Fibroblast of villous mesenchyme (primary cell): Measurements from ENCODE around the gene RAD51B. TPM values are rescaled to one million over a fixed set of nuclear protein-coding genes. Genes with fewer than 3 reads are reported as not detected.

Experiments
- DNase-seq: peaks from one replicate; pipeline ENCODE4 v3.0.0-alpha.2; 2010; ENCODE audit warnings: low read depth
- H3K4me3 ChIP-seq: 2 replicates; pipeline ENCODE4 v1.5.1; 2011; ENCODE audit warnings: low read depth, mild to moderate bottlenecking, low read length
- total RNA-seq: library from RNA; depleted of rRNA; stranded (reverse); fragments of >200 nt; gene quantifications from 2 replicates; pipeline ENCODE4 v1.2.3, GENCODE V29; 2012
- TF ChIP-seq, protein P1 (sequence below): IDR thresholded peaks from 2 replicates; pipeline ENCODE4 v1.5.1; 2012; ENCODE audit warnings: low read depth, mild to moderate bottlenecking, low read length; ENCODE audit not compliant: insufficient read depth

The RAD51B gene
- total RNA-seq, 1 donor: 22.0 TPM

DNA sequence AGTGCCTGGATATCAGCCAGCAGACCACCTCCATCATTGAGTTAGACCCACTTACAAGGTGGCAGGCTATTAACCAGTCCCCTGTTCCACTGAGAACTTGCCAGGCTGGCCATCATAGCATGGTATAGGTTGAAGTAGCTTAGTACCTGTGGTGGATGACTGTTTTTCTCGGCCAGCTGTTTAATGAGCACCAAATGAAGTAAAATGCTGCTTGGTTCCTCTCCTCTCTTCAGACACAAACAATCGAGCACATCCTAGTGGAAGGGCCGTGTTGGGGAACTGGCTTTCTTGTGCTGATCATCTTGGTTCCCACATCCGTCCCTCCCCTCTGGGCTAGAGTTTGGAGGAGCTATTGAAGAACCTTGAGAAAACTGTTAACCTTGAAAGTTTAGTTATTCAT lies 486.2 kb downstream of the RAD51B start:
- TF ChIP-seq, protein P1, sequence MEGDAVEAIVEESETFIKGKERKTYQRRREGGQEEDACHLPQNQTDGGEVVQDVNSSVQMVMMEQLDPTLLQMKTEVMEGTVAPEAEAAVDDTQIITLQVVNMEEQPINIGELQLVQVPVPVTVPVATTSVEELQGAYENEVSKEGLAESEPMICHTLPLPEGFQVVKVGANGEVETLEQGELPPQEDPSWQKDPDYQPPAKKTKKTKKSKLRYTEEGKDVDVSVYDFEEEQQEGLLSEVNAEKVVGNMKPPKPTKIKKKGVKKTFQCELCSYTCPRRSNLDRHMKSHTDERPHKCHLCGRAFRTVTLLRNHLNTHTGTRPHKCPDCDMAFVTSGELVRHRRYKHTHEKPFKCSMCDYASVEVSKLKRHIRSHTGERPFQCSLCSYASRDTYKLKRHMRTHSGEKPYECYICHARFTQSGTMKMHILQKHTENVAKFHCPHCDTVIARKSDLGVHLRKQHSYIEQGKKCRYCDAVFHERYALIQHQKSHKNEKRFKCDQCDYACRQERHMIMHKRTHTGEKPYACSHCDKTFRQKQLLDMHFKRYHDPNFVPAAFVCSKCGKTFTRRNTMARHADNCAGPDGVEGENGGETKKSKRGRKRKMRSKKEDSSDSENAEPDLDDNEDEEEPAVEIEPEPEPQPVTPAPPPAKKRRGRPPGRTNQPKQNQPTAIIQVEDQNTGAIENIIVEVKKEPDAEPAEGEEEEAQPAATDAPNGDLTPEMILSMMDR: no peak
- no peak overlapping the region for H3K4me3 ChIP-seq
- no peak for DNase-seq

DNA sequence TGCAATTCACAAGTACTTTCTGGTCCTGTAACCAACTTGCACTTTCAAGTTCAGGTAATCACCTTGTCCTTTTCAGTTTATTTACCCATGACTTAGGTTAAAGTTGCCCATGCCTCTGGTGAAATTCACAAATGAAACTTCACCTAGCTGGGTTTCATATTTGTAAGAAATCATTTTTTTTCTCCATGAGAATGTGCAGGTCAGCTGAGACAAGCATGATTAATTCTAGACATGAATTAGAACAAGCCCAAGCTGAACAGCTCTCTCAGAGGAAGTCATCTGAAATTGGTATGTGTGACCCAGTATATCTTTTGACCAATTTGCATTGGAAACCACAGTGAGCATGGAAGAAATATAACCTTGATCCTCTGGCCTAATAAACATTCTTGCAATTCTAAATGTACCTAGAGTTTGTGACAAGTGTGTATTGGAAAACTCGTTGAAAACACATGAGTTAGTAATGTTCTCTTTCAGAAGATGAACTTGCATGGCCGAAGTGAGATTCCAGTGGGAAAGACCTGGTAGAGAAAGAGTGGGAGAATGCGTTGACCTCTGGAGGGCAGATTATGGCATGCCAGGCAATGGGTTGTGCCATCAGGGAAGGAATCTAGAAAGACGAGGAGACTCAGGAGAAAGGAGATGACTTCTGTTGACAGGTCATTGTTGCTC lies 486.8 kb downstream of the RAD51B start:
- no peak for DNase-seq
- TF ChIP-seq, protein P1: no peak

DNA sequence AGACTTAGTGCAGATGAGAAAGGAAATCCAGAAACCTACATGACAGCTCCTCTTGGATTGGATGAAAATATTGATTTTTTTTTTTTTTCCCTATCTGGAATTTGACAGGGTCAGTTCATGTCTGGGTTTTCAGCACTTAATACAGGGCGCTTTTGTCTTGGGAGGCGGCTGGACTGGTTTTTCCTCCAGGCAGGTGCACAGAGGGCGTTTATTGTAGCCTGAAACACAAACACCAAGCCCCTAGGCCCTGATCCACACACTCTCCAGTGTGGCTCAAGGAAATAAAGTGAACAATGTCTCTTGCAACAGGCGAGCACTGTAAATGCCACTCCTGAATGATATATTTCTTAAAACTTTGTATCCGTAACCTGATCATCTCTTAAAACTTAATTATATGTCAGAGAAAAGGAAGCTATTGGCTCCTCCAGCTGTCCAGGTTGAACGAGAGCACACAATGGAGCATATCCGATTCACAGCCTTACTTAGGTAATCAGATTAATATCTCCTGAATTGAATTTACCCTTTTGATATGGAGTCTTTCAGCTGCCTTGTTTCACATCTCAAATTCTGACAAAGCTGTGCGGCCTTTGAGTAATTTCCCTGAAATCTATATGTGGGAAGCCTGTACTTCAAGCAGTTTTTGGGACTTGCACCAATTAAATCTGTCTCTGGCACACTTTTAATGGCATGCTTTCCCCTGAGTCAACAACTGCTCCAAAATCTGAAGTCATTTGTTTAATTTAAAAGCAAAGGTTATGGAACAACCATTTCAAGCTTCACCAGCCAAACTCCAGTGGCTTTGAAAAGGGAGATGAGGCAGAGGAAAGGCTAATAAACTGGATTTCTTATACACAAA lies 487.6 kb downstream of the RAD51B start:
- no peak overlapping the region for H3K4me3 ChIP-seq
- DNase-seq: no peak
- TF ChIP-seq, protein P1: no peak

More for the DNA sequence above, 486.8 kb downstream of the RAD51B start:
- no peak overlapping the region for H3K4me3 ChIP-seq

DNA sequence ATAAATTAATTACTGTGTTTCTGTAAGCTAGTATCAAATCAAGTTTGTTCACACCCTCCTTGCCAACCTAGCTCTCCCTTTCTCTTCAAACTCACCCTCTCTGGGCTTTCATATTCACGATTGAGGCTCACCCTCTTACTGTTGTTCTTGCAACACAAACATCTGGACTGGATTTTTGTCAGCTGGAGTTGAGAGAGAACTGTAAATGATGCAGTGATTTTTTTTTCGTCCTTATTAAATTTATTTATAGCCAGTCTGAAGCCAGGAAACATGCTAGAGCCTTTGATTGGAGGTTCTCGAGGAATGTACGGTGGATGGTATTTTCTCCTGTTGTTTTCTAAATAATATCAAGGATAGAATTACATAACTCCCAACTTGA lies 488.2 kb downstream of the RAD51B start:
- peak; percentile 78 for DNase-seq
- TF ChIP-seq, protein P1: no peak
- no peak overlapping the region for H3K4me3 ChIP-seq

DNA sequence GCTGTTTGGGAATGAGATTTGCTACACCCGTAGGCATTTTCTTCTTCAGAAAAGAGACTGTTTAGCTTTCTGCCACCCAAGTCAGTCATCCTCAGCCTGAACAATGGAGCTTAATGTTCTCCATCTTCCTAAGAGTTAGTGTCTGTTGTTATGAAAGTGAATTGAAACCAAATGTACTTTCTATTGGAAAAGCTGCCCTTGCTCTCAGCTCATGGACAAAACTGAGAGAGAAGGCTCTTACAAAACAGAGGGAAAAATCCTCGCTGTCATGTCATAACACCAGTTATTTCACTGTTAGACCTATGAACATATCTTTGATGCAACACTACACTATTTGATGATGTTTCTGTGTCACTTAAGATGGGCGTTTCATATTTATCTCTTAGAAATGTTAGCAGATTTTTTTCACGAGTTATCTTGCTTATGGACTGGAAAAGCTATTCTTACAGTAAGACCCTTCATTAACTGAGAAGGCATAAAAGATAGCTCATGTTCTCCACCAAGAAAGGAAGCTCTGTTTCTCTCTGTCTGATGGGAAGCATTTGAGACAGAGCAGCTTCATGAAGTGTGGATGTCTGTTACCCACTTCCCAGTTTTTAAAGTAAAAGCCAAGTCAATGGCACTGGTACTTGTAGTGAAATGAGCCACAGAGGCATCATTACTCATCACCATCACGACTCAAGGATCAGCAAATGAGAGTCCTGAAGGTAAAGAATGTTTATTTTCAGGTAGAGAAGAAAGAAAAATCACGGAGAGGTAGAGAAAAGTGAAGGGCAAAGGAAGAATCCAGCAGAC lies 489.3 kb downstream of the RAD51B start:
- H3K4me3 ChIP-seq: no peak overlapping the region
- TF ChIP-seq, protein P1: no peak
- peak; percentile 37 for DNase-seq

DNA sequence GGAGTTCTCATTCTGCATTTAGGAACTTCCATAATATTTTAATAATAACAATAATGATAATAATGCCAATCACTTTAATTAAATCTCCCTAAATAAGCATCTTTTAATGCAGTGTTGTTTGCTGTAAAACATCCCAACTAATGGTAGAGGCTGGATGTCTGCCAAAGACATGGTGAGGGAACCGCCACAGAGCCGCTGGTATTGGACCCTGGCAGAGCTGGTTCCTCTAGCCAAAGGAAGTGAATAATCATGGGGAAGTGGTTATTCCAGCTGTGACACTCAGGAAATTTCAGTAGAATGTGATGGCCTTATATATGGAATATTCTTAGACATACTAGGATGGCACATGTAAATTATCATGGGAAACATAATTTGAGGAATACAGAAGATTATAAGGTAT lies 490.0 kb downstream of the RAD51B start:
- no peak overlapping the region for H3K4me3 ChIP-seq
- DNase-seq: no peak
- TF ChIP-seq, protein P1: no peak
